Measurements from ENCODE around the gene CA4.

CA4 gene

DNA sequence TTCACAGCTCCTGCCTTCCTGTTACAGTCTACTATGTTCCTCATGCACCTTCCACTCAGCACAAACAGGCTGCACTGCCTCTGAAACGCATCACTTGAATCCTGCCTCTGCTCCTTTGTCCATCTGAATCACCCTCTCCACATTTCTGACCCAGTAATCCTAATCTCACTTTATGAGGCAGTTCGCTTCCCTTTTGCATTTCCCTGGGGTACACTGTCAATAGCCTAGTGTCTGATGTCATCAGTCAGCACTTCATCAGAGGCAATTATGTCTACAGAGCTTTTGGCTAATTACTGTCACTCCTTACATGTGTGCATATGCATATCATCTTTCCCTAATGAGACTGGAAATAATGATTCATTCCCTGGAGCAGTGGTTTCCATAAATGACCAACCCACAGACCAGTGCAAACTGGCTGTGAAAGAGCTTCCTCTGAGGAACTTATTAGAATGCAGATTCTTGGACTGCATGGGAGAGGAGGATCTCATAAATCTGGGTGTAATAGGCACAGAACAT lies 23.6 kb downstream of the CA4 start (continued):
- TF ChIP-seq, protein P1, sequence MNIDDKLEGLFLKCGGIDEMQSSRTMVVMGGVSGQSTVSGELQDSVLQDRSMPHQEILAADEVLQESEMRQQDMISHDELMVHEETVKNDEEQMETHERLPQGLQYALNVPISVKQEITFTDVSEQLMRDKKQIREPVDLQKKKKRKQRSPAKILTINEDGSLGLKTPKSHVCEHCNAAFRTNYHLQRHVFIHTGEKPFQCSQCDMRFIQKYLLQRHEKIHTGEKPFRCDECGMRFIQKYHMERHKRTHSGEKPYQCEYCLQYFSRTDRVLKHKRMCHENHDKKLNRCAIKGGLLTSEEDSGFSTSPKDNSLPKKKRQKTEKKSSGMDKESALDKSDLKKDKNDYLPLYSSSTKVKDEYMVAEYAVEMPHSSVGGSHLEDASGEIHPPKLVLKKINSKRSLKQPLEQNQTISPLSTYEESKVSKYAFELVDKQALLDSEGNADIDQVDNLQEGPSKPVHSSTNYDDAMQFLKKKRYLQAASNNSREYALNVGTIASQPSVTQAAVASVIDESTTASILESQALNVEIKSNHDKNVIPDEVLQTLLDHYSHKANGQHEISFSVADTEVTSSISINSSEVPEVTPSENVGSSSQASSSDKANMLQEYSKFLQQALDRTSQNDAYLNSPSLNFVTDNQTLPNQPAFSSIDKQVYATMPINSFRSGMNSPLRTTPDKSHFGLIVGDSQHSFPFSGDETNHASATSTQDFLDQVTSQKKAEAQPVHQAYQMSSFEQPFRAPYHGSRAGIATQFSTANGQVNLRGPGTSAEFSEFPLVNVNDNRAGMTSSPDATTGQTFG (tag by site-specific recombination; IDR thresholded peaks at IDR 0.05; ENCODE audit: borderline replicate concordance) = no peak
- TF ChIP-seq ZNF48 (tag by site-specific recombination; IDR thresholded peaks at IDR 0.05) = no peak
- TF ChIP-seq, protein P2, sequence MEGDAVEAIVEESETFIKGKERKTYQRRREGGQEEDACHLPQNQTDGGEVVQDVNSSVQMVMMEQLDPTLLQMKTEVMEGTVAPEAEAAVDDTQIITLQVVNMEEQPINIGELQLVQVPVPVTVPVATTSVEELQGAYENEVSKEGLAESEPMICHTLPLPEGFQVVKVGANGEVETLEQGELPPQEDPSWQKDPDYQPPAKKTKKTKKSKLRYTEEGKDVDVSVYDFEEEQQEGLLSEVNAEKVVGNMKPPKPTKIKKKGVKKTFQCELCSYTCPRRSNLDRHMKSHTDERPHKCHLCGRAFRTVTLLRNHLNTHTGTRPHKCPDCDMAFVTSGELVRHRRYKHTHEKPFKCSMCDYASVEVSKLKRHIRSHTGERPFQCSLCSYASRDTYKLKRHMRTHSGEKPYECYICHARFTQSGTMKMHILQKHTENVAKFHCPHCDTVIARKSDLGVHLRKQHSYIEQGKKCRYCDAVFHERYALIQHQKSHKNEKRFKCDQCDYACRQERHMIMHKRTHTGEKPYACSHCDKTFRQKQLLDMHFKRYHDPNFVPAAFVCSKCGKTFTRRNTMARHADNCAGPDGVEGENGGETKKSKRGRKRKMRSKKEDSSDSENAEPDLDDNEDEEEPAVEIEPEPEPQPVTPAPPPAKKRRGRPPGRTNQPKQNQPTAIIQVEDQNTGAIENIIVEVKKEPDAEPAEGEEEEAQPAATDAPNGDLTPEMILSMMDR (tag by site-specific recombination; IDR thresholded peaks at IDR 0.05) = no peak
- TF ChIP-seq ZNF585B (tag by site-specific recombination; IDR thresholded peaks at IDR 0.05) = no peak
- TF ChIP-seq KLF8 (tag by site-specific recombination; IDR thresholded peaks at IDR 0.05) = peak; percentile 95
- no peak for TF ChIP-seq ZNF223 (tag by site-specific recombination; IDR thresholded peaks at IDR 0.05)
- TF ChIP-seq SALL2 (tag by site-specific recombination; IDR thresholded peaks at IDR 0.05; ENCODE audit: borderline replicate concordance) = no peak
- peak; percentile 61; the same call in 1 of the 2 replicates for TF ChIP-seq GLIS1 (tag by site-specific recombination; IDR thresholded peaks at IDR 0.05)
- no peak for TF ChIP-seq ZNF274 (IDR thresholded peaks at IDR 0.05; ENCODE audit: low read length)
- no peak for TF ChIP-seq ZNF274 (tag by site-specific recombination; IDR thresholded peaks at IDR 0.05; ENCODE audit: borderline replicate concordance)
- TF ChIP-seq ZNF112 (tag by site-specific recombination; IDR thresholded peaks at IDR 0.05) = no peak
- TF ChIP-seq, protein P3, sequence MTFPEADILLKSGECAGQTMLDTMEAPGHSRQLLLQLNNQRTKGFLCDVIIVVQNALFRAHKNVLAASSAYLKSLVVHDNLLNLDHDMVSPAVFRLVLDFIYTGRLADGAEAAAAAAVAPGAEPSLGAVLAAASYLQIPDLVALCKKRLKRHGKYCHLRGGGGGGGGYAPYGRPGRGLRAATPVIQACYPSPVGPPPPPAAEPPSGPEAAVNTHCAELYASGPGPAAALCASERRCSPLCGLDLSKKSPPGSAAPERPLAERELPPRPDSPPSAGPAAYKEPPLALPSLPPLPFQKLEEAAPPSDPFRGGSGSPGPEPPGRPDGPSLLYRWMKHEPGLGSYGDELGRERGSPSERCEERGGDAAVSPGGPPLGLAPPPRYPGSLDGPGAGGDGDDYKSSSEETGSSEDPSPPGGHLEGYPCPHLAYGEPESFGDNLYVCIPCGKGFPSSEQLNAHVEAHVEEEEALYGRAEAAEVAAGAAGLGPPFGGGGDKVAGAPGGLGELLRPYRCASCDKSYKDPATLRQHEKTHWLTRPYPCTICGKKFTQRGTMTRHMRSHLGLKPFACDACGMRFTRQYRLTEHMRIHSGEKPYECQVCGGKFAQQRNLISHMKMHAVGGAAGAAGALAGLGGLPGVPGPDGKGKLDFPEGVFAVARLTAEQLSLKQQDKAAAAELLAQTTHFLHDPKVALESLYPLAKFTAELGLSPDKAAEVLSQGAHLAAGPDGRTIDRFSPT (tag by site-specific recombination; IDR thresholded peaks at IDR 0.05) = peak; percentile 99
- peak; percentile 99 for TF ChIP-seq WT1 (tag by site-specific recombination; IDR thresholded peaks at IDR 0.05)
- TF ChIP-seq ZNF621 (tag by site-specific recombination; IDR thresholded peaks at IDR 0.05) = no peak
- TF ChIP-seq ZNF138 (tag by site-specific recombination; IDR thresholded peaks at IDR 0.05; ENCODE audit: borderline replicate concordance) = no peak
- no peak for TF ChIP-seq ZNF571 (tag by site-specific recombination; IDR thresholded peaks at IDR 0.05)
- TF ChIP-seq, protein P4, sequence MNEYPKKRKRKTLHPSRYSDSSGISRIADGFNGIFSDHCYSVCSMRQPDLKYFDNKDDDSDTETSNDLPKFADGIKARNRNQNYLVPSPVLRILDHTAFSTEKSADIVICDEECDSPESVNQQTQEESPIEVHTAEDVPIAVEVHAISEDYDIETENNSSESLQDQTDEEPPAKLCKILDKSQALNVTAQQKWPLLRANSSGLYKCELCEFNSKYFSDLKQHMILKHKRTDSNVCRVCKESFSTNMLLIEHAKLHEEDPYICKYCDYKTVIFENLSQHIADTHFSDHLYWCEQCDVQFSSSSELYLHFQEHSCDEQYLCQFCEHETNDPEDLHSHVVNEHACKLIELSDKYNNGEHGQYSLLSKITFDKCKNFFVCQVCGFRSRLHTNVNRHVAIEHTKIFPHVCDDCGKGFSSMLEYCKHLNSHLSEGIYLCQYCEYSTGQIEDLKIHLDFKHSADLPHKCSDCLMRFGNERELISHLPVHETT (tag by site-specific recombination; IDR thresholded peaks at IDR 0.05) = peak; percentile 100
- TF ChIP-seq PRDM1 (tag by site-specific recombination; IDR thresholded peaks at IDR 0.05) = peak; percentile 94
- peak; percentile 99 for TF ChIP-seq ZNF629 (tag by site-specific recombination; IDR thresholded peaks at IDR 0.05)
- TF ChIP-seq, protein P5, sequence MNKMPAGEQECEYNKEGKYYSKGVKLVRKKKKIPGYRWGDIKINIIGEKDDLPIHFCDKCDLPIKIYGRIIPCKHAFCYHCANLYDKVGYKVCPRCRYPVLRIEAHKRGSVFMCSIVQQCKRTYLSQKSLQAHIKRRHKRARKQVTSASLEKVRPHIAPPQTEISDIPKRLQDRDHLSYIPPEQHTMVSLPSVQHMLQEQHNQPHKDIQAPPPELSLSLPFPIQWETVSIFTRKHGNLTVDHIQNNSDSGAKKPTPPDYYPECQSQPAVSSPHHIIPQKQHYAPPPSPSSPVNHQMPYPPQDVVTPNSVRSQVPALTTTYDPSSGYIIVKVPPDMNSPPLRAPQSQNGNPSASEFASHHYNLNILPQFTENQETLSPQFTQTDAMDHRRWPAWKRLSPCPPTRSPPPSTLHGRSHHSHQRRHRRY (tag by site-specific recombination; IDR thresholded peaks at IDR 0.05) = no peak
- TF ChIP-seq ZNF175 (tag by site-specific recombination; IDR thresholded peaks at IDR 0.05) = no peak
- TF ChIP-seq RBAK (tag by site-specific recombination; IDR thresholded peaks at IDR 0.05) = no peak
- TF ChIP-seq, protein P6, sequence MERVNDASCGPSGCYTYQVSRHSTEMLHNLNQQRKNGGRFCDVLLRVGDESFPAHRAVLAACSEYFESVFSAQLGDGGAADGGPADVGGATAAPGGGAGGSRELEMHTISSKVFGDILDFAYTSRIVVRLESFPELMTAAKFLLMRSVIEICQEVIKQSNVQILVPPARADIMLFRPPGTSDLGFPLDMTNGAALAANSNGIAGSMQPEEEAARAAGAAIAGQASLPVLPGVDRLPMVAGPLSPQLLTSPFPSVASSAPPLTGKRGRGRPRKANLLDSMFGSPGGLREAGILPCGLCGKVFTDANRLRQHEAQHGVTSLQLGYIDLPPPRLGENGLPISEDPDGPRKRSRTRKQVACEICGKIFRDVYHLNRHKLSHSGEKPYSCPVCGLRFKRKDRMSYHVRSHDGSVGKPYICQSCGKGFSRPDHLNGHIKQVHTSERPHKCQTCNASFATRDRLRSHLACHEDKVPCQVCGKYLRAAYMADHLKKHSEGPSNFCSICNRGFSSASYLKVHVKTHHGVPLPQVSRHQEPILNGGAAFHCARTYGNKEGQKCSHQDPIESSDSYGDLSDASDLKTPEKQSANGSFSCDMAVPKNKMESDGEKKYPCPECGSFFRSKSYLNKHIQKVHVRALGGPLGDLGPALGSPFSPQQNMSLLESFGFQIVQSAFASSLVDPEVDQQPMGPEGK (tag by site-specific recombination; IDR thresholded peaks at IDR 0.05) = peak; percentile 85
- TF ChIP-seq, protein P7, sequence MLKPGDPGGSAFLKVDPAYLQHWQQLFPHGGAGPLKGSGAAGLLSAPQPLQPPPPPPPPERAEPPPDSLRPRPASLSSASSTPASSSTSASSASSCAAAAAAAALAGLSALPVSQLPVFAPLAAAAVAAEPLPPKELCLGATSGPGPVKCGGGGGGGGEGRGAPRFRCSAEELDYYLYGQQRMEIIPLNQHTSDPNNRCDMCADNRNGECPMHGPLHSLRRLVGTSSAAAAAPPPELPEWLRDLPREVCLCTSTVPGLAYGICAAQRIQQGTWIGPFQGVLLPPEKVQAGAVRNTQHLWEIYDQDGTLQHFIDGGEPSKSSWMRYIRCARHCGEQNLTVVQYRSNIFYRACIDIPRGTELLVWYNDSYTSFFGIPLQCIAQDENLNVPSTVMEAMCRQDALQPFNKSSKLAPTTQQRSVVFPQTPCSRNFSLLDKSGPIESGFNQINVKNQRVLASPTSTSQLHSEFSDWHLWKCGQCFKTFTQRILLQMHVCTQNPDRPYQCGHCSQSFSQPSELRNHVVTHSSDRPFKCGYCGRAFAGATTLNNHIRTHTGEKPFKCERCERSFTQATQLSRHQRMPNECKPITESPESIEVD (tag by site-specific recombination; IDR thresholded peaks at IDR 0.05) = no peak
- peak; percentile 84; the same call in 1 of the 2 replicates for TF ChIP-seq ZNF184 (tag by site-specific recombination; IDR thresholded peaks at IDR 0.05)
- TF ChIP-seq ZNF521 (tag by site-specific recombination; IDR thresholded peaks at IDR 0.05) = no peak
- TF ChIP-seq, protein P8, sequence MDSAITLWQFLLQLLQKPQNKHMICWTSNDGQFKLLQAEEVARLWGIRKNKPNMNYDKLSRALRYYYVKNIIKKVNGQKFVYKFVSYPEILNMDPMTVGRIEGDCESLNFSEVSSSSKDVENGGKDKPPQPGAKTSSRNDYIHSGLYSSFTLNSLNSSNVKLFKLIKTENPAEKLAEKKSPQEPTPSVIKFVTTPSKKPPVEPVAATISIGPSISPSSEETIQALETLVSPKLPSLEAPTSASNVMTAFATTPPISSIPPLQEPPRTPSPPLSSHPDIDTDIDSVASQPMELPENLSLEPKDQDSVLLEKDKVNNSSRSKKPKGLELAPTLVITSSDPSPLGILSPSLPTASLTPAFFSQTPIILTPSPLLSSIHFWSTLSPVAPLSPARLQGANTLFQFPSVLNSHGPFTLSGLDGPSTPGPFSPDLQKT (IDR thresholded peaks at IDR 0.05; ENCODE audit: borderline replicate concordance, low read depth, low read length) = no peak

Measured in HEK293 (cell line).